D721Med (cell line): Measurements from ENCODE around the gene IGF2.

ENCODE experiments used
- DNase-seq: peaks from one replicate; pipeline ENCODE4 v3.0.0; 2011; ENCODE audit warnings: low spot score; ENCODE audit not compliant: insufficient read length
- FAIRE-seq: peaks from 2 replicates; lab custom pipeline; 2011; peaks lifted over from hg19 to GRCh38; lab: Jason Lieb, UNC
- TF ChIP-seq, protein P1 (sequence below): IDR thresholded peaks from 2 replicates; pipeline ENCODE4 v1.5.1; 2012; ENCODE audit warnings: mild to moderate bottlenecking, control low read depth; ENCODE audit not compliant: insufficient read depth; ENCODE audit errors: missing control alignments

The IGF2 gene

DNA sequence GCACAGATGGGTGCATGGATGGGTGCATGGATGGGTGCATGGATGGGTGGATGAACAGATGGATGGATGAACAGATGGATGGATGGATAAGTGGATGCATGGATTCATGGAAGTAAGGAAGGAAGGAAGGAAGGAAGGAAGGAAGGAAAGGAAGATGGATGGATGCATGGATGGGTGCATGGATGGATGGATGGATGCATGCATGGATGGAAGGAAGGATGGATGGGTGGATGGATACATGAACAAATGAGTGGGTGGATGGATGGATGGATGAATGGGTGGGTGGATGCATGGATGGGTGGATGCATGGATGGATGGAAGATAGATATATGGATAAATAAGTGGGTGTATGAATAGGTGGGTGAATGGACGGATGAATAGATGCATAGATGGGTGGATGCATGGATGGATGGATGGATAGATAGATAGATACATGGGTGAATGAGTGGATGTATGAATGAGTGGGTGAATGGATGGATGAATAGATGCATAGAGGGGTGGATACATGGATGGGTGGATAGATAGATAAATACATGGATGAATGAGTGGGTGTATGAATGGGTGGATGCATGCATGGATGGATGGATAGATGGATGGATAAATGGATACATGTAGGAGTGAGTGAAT lies 32.5 kb downstream of the IGF2 start:
- DNase-seq (no peak), FAIRE-seq (no peak)
- TF ChIP-seq, protein P1, sequence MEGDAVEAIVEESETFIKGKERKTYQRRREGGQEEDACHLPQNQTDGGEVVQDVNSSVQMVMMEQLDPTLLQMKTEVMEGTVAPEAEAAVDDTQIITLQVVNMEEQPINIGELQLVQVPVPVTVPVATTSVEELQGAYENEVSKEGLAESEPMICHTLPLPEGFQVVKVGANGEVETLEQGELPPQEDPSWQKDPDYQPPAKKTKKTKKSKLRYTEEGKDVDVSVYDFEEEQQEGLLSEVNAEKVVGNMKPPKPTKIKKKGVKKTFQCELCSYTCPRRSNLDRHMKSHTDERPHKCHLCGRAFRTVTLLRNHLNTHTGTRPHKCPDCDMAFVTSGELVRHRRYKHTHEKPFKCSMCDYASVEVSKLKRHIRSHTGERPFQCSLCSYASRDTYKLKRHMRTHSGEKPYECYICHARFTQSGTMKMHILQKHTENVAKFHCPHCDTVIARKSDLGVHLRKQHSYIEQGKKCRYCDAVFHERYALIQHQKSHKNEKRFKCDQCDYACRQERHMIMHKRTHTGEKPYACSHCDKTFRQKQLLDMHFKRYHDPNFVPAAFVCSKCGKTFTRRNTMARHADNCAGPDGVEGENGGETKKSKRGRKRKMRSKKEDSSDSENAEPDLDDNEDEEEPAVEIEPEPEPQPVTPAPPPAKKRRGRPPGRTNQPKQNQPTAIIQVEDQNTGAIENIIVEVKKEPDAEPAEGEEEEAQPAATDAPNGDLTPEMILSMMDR, result no peak

DNA sequence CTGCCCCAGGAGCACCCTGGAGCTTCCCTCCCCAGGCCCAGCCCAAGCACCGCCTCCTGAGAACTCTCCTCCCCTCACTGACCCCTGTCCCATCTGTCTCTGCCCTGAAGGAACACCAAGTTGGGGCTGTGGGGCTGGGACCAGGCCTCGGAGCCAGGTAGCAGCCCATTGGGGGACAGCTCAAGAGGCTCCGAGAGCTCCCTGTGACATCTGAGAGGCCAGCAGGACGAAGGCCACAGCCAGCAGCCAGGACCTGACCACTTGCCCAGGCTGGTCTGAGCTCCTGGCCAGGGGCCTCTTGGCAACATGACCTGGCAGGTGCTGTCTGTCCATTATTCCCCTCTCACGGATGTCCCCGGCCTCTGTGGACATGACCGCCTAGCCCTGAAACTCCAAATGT lies 33.7 kb downstream of the IGF2 start:
- no peak for DNase-seq
- TF ChIP-seq, protein P1, result no peak
- FAIRE-seq, result no peak

DNA sequence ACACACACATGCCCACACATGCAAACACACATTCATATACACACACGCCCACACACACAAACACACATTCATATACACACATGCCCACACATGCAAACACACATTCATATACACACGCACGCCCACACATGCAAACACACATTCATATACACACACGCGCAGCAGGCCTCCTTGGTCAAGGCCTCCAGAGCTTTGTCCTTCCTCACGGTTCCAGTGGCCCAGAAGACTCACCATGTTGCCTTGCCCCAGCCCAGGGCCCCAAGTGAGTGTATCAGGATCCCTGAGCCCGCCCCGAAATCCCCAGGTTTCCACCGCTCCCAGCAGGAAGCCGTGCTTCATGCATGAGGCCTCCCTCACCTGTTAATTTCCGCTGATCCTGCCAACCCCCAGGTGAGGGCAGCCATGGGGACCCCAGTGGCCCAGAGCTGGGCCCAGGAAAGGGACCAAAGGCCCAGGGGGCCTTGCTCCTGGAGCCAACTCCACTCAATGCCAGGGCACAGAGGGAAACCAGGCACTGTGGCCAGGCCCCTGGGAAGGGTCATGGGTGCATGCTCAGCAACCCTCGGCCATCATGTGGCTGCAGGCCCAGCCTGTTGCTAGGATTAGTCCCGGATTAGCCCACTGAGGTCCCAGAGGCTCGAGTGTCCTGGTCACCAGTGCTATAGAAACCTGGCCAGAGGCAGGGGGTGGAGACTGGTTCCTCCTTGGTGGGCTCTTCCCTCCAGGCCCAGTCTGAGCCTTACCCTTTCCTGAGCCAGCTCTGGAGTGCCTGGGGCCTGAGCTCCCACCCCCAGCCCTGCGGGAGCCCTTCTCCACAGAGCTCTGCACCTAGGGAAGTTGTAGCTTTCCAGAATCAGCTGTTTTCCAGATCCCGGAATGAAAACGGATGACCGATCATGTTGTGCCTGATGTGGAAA lies 34.4 kb downstream of the IGF2 start:
- TF ChIP-seq, protein P1, result no peak
- DNase-seq, result no peak
- FAIRE-seq, result no peak

DNA sequence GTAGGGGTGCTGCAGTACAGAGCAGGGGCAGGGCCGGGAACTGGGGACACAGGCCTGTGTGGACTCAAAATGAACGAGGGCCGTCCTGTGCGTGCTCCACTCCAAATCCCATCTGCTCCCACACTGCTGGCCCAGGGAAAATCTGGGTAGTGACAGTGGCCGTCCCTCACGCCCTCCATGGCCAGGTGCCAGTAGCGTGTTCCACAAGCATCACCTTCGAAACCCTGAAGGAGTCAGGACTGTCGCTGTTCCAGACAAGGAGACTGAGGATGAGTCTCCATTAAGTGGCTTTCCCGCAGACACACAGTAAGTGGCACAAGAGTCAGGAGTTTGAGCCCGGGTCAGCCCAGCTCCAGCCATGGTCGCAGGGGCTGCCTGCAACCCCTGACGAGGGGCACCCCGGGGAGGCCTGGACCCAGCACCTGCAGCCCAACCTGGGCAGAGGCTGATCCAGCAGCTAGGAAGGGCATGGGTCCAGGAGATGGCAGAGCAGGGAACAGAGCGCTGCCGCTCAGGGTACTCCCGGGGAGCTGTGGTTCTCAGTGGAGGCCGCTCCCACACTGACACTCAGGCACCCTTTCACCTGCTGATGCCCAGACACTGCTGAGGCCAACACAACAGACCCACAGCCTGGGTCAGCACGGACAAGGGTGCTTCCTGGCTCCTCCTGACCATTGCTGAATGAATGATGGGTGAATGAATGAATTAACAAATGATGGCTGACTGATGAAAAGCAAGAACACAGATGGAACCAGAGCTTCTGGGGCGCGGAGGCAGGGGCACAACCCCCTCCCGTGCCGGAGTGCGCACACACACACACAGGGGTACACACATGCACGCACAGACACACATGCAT lies 35.3 kb downstream of the IGF2 start:
- FAIRE-seq (no peak), DNase-seq (no peak)
- TF ChIP-seq, protein P1, result no peak

DNA sequence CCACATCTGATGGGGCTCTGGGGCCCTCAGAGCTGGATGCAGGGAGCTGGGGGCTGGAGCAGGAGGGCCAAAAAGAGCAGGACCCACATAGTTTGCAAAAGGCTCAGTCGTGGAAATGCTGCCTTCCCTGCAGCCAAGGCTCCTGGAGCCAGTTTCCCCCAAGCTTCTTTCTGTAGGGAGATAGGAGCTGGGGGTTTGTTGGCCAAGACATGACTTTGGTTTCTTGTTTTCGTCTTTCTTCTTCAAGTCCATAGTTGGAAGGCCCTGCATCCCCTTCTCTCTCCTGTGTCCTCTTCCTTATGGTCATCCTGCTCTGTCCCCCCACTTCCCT lies 36.3 kb downstream of the IGF2 start:
- TF ChIP-seq, protein P1, result no peak
- DNase-seq, result no peak
- no peak for FAIRE-seq

DNA sequence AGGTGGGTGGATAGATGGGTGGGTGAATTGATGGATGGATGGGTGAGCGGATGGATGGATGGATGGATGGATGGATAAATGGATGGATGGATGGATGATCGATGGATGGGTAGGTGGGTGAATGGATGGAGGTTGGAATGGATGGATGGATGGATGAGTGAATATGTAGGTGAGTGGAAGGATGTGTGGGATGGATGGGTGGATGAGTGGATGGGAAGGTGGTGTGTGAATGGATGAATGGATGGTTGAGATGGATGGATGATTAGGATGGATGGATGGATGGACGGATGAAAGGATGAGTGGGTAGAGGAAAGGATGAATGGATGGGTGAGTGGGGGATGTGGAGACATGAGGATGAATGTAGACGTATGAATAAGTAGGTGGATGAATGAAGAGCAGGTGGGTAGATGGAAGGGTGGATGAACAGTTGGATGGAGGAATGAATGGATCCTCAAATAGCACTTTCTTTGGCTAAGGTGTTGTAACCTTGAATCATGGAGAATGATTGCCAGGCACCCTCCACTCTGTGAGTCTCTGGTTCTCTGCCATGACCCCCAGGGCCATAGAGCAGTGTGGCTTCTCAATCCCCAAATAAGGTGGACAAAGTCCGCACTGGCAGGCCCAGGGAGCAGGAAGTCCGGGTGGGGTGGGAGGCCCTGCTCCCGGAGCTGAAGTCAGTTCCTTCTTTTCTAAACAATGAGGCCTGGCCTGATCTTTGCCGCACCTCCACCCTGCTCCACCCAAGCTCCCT lies 36.9 kb downstream of the IGF2 start:
- TF ChIP-seq, protein P1, result no peak
- DNase-seq (no peak), FAIRE-seq (no peak)
